Adrenal gland (tissue), 12 donors: ENCODE measurements around the gene WWTR1. TPM values are rescaled to one million over a fixed set of nuclear protein-coding genes. Genes with fewer than 3 reads are reported as not detected.

Source experiments
- DNase-seq, 7 donors: peaks; one replicate each; pipeline ENCODE4 v3.0.0-alpha.2; 2019 to 2020
- H3K27ac ChIP-seq, 5 donors: fragments of 200-600 bp; sonication (generic) in 4 of 5; 1 replicate in 3 of 5; 2 replicates in 2 of 5; pipeline versions ENCODE4 v1.5.1 to v1.8.0; 2016 to 2020; ENCODE audit warnings: mild to moderate bottlenecking in 1 of 5
- H3K27me3 ChIP-seq: fragments of 200-600 bp; 2 replicates; pipeline ENCODE4 v1.8.0; 2021
- H3K36me3 ChIP-seq, 2 donors: fragments of 200-600 bp; replicated peaks in 1 of 2; 1 replicate in 1 of 2; 2 replicates in 1 of 2; pipeline versions ENCODE4 v1.5.1 to v1.8.0; 2018 to 2022
- H3K4me1 ChIP-seq, 2 donors: fragments of 200-600 bp; replicated peaks in 1 of 2; 1 replicate in 1 of 2; 2 replicates in 1 of 2; pipeline versions ENCODE4 v1.5.1 to v1.8.0; 2018 to 2021
- H3K4me3 ChIP-seq, 4 donors: fragments of 200-600 bp; sonication (generic) in 3 of 4; one replicate each; pipeline ENCODE4 v1.5.1; 2016 to 2018
- H3K9me3 ChIP-seq, 3 donors: fragments of 200-600 bp; sonication (generic) in 1 of 3; replicated peaks in 1 of 3; 1 replicate in 2 of 3; 2 replicates in 1 of 3; pipeline versions ENCODE4 v1.5.1 to v1.8.0; 2016 to 2021
- CTCF ChIP-seq, 6 experiments: fragments of 450-650 bp in 4 of 6; fragments of 200-600 bp in 2 of 6; sonication (generic) in 1 of 6; IDR thresholded peaks; 1 replicate in 5 of 6; 2 replicates in 1 of 6; pipeline versions ENCODE4 v1.5.1 to v1.8.0; 2016 to 2021; ENCODE audit warnings: antibody characterized with exemption in 6 of 6, mild to moderate bottlenecking in 2 of 6, moderate library complexity in 1 of 6
- POLR2A ChIP-seq, 2 donors: fragments of 450-650 bp; IDR thresholded peaks; one replicate each; pipeline ENCODE4 v1.6.1; 2017; ENCODE audit warnings: antibody characterized with exemption in 2 of 2, mild to moderate bottlenecking in 2 of 2, moderate library complexity in 1 of 2
- WGBS, 4 donors: extraction: QIAGEN DNeasy Blood & Tissue Kit in 2 of 4; methylation state at CpG; one replicate each; pipeline versions ENCODE4 v1.1.5 to v1.1.7; 2013 to 2017; 5-methylcytosine and 5-hydroxymethylcytosine counted together
- intact Hi-C, 2 donors: fragments of 100-400 bp; cut with DNase I; formaldehyde crosslinking; loops; one replicate each; pipeline versions ENCODE4 v1.14.1 to v1.15.0; 2022 to 2023
- polyA plus RNA-seq, 3 donors: library from polyadenylated mRNA; stranded (reverse); fragments of 200-250 nt in 2 of 3; fragments of 350-450 nt in 1 of 3; fragmentation: Illumina TruSeq in 1 of 3; extraction: RNeasy Lipid Tissue Mini Kit (QIAGEN cat#74804) in 1 of 3; gene quantifications; one replicate each; pipeline ENCODE4 v1.2.3, GENCODE V29; 2013 to 2014
- total RNA-seq, 9 donors: library from RNA; depleted of rRNA in 4 of 9; stranded (reverse); fragments of >200 nt in 4 of 9; fragments of 120-200 nt in 1 of 9; fragmentation: NEBNext Ultra II Directional in 1 of 9; extraction: Animal tissue kit (Norgen Biotek cat#: 25700) in 1 of 9; gene quantifications; one replicate each; pipeline versions ENCODE4 v1.1.0 to v1.2.4, GENCODE V29; 2013 to 2023
- donor health status: healthy with polysubstance abuse.
- donor health status: Bipolar disorder and iron deficiency.
- donor health status: DM: yes; HTN: yes; CAD: no.
- donor health status: DM: no; HTN: no; CAD: no.
- donor health status: DM: no; HTN: no; CAD: no.
- donor health status: DM: yes; HTN: yes; CAD: no.

The WWTR1 gene
- total and polyA plus RNA-seq, 12 donors, result 11.9 to 56.2 (median 35.6) TPM

GRCh38 chr3:149613988-149614387 lies 43.8 kb downstream of the WWTR1 start:
- WGBS, 4 donors, result 87 to 100% (median 92%) methylated on average over 2 of the region's 2 CpGs
- Histone ChIP-seq H3K4me1 (peaks cover 0 to 23% of the 10 kb centered on the region in 2 donors), H3K9me3 (no peaks in the 10 kb centered on the region), H3K27me3 (no peaks in the 10 kb centered on the region), H3K27ac (no peak overlapping the region), H3K4me3 (no peak overlapping the region), H3K36me3 (no peaks in the 10 kb centered on the region)
- TF ChIP-seq POLR2A (IDR thresholded peaks at IDR 0.05), result no peak
- no peak for TF ChIP-seq CTCF (IDR thresholded peaks at IDR 0.05)
- DNase-seq, result no peak
- intact Hi-C loops, result no loop called here

- WGBS, 4 donors, result 79 to 91% (median 82%) methylated on average over 4 of the region's 4 CpGs
- H3K27me3 ChIP-seq, result no peaks in the 10 kb centered on the region
- no peak overlapping the region for H3K27ac ChIP-seq
- no peaks in the 10 kb centered on the region for H3K9me3 ChIP-seq
- H3K4me3 ChIP-seq, result no peak overlapping the region
- peaks cover 0 to 14% of the 10 kb centered on the region in 2 donors for H3K4me1 ChIP-seq
- H3K36me3 ChIP-seq, result no peaks in the 10 kb centered on the region
- DNase-seq, result no peak
- intact Hi-C loops, result no loop called here
- TF ChIP-seq CTCF (IDR thresholded peaks at IDR 0.05), result no peak
- no peak for TF ChIP-seq POLR2A (IDR thresholded peaks at IDR 0.05)
Measured at GRCh38 chr3:149612456-149612855, 45.4 kb downstream of the WWTR1 start.

GRCh38 chr3:149611149-149611548 lies 46.7 kb downstream of the WWTR1 start:
- intact Hi-C loops, result no loop called here
- Histone ChIP-seq H3K27ac (no peak overlapping the region), H3K4me1 (peaks cover 0 to 14% of the 10 kb centered on the region in 2 donors)

GRCh38 chr3:149610351-149611105 lies 47.3 kb downstream of the WWTR1 start:
- no peak for TF ChIP-seq CTCF (IDR thresholded peaks at IDR 0.05)
- no peak for TF ChIP-seq POLR2A (IDR thresholded peaks at IDR 0.05)
- peak in 1 of 7 donors; percentile 15 for DNase-seq
- Histone ChIP-seq H3K27me3 (no peaks in the 10 kb centered on the region), H3K36me3 (no peaks in the 10 kb centered on the region), H3K4me3 (no peak overlapping the region), H3K4me1 (peaks cover 0 to 14% of the 10 kb centered on the region in 2 donors), H3K9me3 (no peaks in the 10 kb centered on the region), H3K27ac (peak overlapping the region in 1 of 5 donors; percentile 7)
- 51 to 60% (median 55%) methylated on average over 6 of the region's 6 CpGs for WGBS, 4 donors
- intact Hi-C loops, result no loop called here

More at GRCh38 chr3:149611149-149611548, 46.7 kb downstream of the WWTR1 start:
- Histone ChIP-seq H3K27me3 (no peaks in the 10 kb centered on the region), H3K4me3 (no peak overlapping the region), H3K36me3 (no peaks in the 10 kb centered on the region), H3K9me3 (no peaks in the 10 kb centered on the region)
- DNase-seq, result no peak
- WGBS, 4 donors, result 90 to 95% (median 94%) methylated on average over 2 of the region's 2 CpGs
- no peak for TF ChIP-seq POLR2A (IDR thresholded peaks at IDR 0.05)
- no peak for TF ChIP-seq CTCF (IDR thresholded peaks at IDR 0.05)
